HUDEP-2 (cell line): ENCODE data around the gene CEP41.

Experiments
- DNase-seq, 76 experiments: peaks; one replicate each; lab custom pipeline; 2025; ENCODE audit not compliant: unreplicated experiment in 76 of 76; lab: John Stamatoyannopoulos, UW

CEP41 gene, protein sequence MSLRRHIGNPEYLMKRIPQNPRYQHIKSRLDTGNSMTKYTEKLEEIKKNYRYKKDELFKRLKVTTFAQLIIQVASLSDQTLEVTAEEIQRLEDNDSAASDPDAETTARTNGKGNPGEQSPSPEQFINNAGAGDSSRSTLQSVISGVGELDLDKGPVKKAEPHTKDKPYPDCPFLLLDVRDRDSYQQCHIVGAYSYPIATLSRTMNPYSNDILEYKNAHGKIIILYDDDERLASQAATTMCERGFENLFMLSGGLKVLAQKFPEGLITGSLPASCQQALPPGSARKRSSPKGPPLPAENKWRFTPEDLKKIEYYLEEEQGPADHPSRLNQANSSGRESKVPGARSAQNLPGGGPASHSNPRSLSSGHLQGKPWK

GRCh38 chr7:130440527-130441365 is at the start of gene CEP41:
Gene CEP41, minus strand, starts transcription at chr7:130441016. Its CDS starts 50 bp downstream, at chr7:130440966.
- DNase-seq, result peak; percentile 68 to 98 (median 94)

DNA sequence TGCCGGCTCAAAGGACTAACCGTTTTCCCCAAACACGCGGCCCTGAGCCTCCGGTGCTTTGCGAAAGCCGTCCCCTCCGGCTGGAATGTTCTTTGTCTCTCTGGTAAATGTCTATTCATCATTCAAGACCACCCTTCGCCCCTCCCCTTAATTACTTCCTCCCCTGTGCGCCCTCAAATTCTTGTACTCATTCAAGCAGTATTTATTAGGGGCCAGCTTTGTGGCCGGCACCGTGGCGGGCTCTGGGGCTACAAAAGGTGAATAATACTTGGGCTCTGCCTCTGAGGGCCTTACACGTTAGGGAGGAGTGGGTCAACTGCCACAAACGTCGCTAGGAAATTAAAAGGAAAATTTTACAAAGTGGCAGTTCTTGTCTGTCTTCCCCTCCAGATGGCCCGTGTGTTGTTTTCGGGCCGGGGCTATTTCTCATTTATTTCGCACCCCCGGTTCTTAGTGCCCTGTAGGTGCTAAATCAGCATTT is 49.5 kb upstream of the CEP41 start:
- DNase-seq, result no peak

DNA sequence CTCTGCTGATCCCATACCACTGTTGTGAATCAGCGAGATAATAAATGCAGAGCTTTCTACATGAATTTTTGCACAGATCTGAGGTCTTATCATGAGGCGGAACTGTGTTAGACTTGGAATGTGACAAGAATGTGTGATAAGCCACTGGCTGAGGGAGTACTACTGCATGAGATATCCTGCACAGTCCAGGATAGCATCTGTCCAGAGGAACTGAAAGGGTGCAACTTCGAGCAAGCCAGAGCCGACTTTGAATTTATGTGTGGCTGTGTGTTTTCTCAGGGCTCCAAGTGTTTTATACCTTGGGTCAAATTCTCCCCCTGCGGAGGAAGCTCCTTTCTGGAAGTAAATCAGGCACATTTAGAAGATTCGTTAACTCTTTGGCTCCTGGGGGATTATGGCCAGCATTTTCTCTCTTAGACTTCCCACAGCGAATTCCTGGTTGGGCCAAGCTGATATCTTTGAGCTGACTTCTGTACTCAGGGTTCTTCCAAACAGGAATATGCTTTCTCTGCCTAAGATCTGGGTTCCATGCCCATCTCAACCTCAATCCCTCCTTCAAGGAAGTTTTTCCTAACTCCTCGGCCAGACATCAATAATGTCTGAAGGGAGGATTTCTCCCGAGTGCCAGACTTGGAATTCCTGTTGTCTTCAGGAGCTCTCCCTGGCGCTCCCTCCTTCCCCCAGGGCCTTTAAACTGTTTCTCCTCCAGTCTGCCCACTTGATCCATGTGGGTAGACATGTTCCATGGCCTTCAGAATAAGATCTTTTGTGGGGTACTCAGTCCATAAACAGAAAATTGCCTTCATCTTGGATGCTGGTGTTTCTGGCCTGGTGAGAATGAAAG is 48.5 kb upstream of the CEP41 start:
- peak in 1 of 76 experiments; percentile 2 for DNase-seq

GRCh38 chr7:130488392-130489139 is 47.8 kb upstream of the CEP41 start:
- no peak for DNase-seq

DNA sequence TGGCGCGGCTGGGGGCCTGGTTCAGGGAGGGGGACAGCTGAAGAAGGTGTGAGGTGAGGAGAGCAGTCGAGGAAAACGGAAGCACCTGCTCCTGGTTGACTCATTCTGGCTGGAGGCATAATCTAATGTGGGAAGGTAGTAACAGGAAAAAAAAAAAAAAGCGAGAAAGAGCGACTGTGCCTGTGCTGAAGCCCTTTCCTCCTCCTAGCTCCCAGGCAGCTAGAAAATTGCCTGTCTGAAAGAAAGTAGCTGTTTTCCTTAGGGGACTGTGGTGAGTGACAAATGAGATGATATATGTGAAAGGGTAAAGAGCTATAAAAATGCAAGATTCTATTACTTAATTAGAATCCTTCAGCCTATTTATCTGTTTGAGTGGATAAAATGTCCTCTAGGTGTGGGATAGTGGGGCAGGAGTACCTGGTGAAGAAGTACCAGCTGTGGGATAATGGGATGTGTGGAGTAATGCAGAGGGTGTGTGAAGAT is 46.2 kb upstream of the CEP41 start:
- no peak for DNase-seq

DNA sequence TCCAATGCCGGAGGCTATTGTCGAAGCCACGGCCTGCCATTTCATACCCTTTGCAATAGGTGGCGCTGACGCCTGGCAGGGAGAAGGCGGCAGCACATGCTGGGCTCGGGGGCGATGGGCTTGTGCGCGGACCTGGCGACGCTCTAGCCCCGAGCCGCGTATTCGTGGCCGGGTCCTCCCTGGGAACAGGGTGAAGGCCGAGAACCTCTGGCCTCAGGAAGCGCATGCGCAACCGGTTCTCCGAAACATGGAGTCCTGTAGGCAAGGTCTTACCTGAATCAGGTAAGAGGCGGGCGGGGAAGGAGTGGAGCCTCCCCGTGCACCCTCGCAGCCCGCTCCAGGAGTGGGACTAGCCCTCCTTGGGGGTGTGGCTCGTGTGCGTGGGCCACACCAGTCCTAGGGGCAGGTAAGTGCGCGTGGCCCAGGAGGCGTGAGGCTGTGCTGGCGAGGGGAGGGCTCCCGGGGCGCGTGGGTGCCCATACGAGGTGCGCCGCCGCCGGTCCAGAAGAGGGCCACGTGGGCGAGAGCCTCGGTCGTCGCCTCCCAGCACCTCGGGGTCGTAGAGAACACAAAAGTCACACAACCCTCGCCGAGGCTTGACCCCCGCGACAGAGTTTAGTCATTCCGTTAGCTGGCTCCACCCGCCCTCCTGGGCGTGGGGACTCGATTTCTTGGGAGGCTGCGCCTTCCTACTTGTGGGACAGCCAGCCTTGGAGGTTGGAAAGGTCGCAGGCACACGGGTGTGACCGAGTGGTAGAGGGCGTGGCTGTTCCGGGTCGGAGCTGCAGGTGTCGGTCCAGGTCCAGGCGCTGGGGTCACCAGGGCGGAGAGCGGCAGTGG is 45.5 kb upstream of the CEP41 start:
- DNase-seq, result peak; percentile 16 to 90 (median 77)

- no peak for DNase-seq
These were observed 44.9 kb upstream of the CEP41 start for GRCh38 chr7:130485734-130486113.

DNA sequence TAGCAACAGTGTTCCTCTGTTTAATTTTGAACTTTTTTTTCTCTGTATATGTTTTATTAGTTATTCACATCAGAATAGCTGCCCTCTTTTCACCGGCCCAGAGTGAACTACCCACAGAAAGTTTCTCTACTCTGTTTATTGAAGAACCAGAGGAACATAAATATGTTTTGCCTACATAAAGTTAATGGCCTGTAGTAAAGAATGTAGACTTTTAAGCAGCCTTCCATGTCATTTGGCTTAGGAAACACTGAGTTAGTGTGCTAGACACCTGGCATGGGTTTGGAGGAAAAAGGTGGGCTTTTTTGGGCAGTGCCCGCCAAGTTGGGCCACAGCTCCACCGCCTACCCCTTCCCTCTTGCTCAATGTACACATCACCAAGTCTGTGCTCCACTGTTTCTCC is 42.2 kb upstream of the CEP41 start:
- DNase-seq, result no peak

- DNase-seq, result no peak
These were observed 41.1 kb upstream of the CEP41 start for GRCh38 chr7:130481898-130482297.

DNA sequence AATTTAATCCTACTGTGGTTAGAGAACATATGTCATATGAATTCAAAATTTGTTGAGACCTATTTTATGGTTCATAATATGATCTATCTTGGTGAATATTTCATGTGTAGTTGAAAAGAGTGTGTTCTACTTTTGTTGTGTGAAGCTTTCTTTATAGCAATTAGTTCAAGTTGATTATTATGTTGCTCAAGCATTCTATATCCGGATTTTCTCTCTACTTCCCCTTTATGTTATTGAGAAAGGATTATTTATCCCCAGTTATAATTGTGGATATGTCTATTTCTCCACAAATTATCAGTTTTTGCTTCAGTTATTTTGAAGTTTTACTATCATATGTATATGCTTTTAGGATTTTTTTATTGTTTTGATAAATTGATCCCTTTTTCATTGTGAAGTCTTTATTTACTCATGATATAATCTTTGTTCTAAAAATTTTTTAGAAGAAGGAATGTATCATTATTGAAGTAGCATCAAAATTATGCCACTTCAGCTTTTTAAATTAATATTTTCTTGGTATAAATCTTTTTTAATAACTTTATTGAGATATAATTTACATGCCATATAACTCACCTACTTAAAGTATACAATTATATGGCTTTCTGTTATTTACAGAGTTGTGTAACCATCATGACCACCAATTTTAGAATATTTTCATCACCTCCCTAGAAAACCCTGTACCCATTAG is 39.0 kb upstream of the CEP41 start:
- no peak for DNase-seq

- no peak for DNase-seq
These were observed 38.2 kb upstream of the CEP41 start for GRCh38 chr7:130478991-130479390.

DNA sequence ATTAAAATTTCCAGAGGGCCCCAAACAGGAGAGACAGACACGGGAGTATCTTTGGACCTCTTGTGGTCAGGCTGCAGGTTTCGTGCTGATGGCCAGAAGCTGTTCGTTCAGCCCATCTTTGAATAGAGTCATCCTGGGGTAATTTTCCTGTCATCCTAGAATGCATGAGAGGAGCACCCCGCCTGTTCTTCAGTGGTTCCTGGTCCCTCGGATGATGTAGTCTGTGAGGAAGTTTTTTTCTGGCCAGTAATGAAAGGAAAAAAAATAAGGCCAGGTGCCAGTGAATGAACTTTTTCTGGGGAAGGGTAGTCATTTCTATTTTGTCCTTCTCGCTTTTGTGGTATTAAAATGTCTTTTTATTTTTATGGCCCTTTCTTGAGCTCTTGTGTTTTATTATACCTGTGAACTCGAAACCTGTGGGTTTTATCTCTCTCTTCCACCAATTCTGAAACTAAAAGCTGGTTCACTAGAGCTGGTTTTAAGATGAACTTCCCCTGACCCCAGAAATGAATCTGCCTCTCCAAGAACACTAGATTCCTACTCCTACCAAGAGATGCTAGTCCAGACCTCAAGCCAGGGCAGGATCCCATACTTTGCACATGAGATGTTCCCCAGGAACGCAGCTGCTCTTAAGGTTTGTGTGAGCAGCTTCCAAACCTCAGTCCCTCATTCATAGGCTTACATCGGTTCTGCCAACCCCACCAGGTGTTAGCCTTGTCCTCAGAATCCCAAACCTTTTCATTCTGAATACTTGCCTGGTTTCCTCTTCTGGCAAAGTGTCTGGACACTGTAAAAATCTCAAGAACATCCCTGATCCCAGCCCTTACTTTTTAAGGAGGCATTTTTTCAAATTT is 35.7 kb upstream of the CEP41 start:
- no peak for DNase-seq

- no peak for DNase-seq
These were observed 35.0 kb upstream of the CEP41 start for GRCh38 chr7:130475776-130476175.

DNA sequence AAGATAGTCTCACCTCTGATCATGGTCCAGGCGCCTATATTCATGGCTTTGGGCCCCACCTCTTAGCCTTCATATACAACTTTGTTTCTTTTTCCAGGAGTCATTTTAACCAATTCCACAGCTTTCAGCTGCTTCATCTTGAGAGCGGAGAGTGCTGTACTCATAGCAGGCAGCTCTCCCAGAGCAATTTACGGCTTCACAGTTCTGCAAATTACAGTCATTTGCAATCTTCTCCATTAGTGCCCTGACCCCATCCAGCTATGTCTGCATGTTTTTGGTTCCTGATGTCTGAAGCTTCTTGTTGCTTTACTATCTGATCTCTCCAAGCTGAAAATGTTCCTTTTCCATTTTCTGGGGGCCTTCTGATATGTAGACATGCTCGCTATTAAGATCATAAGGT is 33.1 kb upstream of the CEP41 start:
- no peak for DNase-seq

DNA sequence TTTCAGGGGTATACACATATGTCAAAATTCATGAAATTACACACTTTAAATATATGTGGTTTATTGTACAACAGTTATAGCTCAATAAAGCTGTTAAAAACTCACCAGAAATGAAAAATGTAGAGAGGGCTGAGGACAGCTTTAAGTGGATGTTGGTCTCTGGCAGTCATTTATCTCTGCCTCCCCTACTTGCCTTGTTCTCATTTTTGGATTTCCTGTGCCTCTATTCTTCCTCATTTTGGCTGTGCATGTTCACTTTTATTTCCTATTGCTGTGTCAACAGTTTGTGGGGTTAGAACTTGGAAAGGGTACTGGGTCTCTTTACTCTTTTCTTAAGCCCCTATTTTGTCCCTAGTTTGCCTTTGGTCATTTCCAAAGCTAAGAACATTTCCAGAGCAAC is 32.5 kb upstream of the CEP41 start:
- no peak for DNase-seq

DNA sequence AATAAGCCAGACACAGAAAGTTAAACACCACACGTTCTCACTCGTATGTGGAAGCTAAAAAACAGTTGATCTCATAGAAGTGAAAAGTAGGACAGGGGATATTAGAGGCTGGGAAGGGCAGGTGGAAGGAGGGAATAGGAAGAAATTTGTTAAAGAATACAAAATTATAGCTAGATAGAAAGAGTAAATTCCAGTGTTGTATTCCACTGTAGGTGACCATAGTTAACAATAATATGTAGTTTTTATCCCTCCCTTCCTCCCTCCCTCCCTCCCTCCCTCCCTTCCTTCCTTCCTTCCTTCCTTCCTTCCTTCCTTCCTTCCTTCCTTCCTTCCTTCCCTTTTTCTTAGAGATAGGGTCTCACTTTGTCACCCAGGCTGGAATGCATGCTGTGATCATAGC is 31.2 kb upstream of the CEP41 start:
- no peak for DNase-seq

DNA sequence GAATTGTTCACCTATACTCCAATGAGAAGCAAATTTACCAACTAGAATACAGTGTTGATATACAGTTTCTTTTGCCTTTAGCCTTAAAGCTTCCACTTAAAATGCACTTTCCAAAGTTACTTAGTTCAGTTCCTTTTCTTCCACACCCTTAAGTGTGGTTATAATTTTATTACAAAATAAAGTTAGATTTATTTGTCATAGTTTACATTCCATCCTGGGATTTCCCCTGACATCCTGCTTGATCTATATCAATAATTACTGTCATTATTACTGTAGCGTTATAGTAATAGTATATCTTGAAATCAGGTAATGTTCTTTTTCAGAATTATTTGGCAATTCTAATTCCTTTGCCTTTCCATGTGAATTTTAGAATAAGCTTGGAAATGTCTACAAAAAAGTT is 27.8 kb upstream of the CEP41 start:
- DNase-seq, result no peak
